Measurements from ENCODE around the gene SETDB2. TPM values are rescaled to one million over a fixed set of nuclear protein-coding genes. Genes with fewer than 3 reads are reported as not detected.

Gene SETDB2
- total and polyA plus RNA-seq, 2 of the 13 experiments (the other 11 are each of a cell fraction or from before 2014, with no cell fraction given): 8.1 to 8.7 TPM

DNA sequence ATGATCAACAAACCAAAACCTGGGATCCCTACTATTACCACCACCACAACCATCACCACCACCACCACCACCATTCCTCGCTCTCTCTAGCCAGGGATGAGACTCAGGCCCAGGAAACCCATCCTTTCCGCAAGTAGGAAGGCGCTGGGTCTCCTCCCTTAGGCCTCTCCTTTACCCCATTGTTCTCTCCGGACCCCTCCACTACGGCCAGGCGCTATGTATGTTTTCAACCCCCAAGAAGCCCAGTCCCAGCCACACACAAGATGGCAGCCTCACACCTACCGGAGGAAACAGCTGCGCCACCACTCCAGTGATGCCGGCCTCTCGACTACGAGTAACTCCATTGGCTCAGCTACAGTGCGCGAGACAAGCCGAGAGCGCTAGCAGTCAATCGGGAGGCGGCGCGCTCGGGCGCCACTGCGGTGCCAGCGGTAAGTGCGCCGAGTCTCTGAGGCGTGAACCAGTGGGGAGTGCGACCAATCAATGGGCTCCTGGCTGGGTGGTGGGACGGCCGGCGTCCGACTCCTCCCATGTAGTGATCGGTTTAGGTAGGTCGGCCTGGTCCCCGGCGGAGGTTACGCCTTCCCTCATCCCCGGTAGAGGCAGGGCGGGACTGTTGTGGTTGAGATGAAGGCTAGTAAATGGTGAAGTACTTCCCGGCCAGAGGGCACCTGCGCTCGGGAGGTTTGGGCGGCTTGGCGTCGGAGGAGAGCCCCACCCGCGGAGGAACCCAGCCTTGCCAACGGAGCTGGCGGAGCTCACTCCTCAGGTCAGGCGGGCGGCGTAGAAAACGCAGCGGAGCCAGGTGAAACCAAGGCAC, at the start of gene SETDB2, which contains the start of gene CAB39L (continued):
- TF ChIP-seq, protein P1, sequence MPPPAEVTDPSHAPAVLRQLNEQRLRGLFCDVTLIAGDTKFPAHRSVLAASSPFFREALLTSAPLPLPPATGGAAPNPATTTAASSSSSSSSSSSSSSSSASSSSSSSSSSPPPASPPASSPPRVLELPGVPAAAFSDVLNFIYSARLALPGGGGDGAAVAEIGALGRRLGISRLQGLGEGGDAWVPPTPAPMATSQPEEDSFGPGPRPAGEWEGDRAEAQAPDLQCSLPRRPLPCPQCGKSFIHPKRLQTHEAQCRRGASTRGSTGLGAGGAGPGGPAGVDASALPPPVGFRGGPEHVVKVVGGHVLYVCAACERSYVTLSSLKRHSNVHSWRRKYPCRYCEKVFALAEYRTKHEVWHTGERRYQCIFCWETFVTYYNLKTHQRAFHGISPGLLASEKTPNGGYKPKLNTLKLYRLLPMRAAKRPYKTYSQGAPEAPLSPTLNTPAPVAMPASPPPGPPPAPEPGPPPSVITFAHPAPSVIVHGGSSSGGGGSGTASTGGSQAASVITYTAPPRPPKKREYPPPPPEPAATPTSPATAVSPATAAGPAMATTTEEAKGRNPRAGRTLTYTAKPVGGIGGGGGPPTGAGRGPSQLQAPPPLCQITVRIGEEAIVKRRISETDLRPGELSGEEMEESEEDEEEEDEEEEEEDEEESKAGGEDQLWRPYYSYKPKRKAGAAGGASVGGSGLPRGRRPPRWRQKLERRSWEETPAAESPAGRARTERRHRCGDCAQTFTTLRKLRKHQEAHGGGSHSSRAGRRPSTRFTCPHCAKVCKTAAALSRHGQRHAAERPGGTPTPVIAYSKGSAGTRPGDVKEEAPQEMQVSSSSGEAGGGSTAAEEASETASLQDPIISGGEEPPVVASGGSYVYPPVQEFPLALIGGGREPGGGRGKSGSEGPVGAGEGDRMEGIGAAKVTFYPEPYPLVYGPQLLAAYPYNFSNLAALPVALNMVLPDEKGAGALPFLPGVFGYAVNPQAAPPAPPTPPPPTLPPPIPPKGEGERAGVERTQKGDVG (CRISPR knock-in tag; IDR thresholded peaks at IDR 0.05; ENCODE audit: borderline replicate concordance): 0 out of 2 replicates have a peak, but pooled peaks have one; percentile 41
- TF ChIP-seq REL (CRISPR knock-in tag; conservative IDR thresholded peaks at IDR 0.05) (peak; percentile 64; the same call in 1 of the 2 replicates), SP2 (CRISPR knock-in tag; IDR thresholded peaks at IDR 0.05) (peak; percentile 83), NFKB2 (CRISPR knock-in tag; IDR thresholded peaks at IDR 0.05; ENCODE audit: borderline replicate concordance) (no peak; the same call in 1 of the 2 replicates), NFKBIZ (CRISPR knock-in tag; IDR thresholded peaks at IDR 0.05) (peak; percentile 15; the same call in 1 of the 2 replicates), ATM (IDR thresholded peaks at IDR 0.05; ENCODE audit: borderline replicate concordance) (no peak), ZNF136 (CRISPR knock-in tag; IDR thresholded peaks at IDR 0.05; ENCODE audit: low read depth) (0 out of 2 replicates have a peak, but pooled peaks have one; percentile 50), ZSCAN5A (CRISPR knock-in tag; IDR thresholded peaks at IDR 0.05; ENCODE audit: borderline replicate concordance) (0 out of 2 replicates have a peak, but pooled peaks have one; percentile 16), DMAP1 (CRISPR knock-in tag; IDR thresholded peaks at IDR 0.05) (peak; percentile 76), CC2D1A (CRISPR knock-in tag; IDR thresholded peaks at IDR 0.05) (no peak), TARDBP (CRISPR knock-in tag; IDR thresholded peaks at IDR 0.05) (no peak; the same call in none of the 2 replicates), CREBL2 (CRISPR knock-in tag; IDR thresholded peaks at IDR 0.05; ENCODE audit: borderline replicate concordance) (no peak; the same call in 1 of the 2 replicates), GATAD1 (CRISPR knock-in tag; IDR thresholded peaks at IDR 0.05) (peak; percentile 88), ZNF777 (CRISPR knock-in tag; IDR thresholded peaks at IDR 0.05) (peak; percentile 47; the same call in 1 of the 2 replicates), PHB2 (IDR thresholded peaks at IDR 0.05; ENCODE audit: partially characterized antibody) (no peak), RBM39 (IDR thresholded peaks at IDR 0.05; ENCODE audit: low read depth, low read length, poor library complexity, severe bottlenecking) (peak; percentile 77)
- TF ChIP-seq, protein P2, sequence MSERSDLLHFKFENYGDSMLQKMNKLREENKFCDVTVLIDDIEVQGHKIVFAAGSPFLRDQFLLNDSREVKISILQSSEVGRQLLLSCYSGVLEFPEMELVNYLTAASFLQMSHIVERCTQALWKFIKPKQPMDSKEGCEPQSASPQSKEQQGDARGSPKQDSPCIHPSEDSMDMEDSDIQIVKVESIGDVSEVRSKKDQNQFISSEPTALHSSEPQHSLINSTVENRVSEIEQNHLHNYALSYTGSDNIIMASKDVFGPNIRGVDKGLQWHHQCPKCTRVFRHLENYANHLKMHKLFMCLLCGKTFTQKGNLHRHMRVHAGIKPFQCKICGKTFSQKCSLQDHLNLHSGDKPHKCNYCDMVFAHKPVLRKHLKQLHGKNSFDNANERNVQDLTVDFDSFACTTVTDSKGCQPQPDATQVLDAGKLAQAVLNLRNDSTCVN (CRISPR knock-in tag; IDR thresholded peaks at IDR 0.05; ENCODE audit: borderline replicate concordance): peak; percentile 61
- TF ChIP-seq, protein P3, sequence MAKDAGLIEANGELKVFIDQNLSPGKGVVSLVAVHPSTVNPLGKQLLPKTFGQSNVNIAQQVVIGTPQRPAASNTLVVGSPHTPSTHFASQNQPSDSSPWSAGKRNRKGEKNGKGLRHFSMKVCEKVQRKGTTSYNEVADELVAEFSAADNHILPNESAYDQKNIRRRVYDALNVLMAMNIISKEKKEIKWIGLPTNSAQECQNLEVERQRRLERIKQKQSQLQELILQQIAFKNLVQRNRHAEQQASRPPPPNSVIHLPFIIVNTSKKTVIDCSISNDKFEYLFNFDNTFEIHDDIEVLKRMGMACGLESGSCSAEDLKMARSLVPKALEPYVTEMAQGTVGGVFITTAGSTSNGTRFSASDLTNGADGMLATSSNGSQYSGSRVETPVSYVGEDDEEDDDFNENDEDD (CRISPR knock-in tag; IDR thresholded peaks at IDR 0.05; ENCODE audit: borderline replicate concordance): peak; percentile 69; the same call in 1 of the 2 replicates
- TF ChIP-seq, protein P4, sequence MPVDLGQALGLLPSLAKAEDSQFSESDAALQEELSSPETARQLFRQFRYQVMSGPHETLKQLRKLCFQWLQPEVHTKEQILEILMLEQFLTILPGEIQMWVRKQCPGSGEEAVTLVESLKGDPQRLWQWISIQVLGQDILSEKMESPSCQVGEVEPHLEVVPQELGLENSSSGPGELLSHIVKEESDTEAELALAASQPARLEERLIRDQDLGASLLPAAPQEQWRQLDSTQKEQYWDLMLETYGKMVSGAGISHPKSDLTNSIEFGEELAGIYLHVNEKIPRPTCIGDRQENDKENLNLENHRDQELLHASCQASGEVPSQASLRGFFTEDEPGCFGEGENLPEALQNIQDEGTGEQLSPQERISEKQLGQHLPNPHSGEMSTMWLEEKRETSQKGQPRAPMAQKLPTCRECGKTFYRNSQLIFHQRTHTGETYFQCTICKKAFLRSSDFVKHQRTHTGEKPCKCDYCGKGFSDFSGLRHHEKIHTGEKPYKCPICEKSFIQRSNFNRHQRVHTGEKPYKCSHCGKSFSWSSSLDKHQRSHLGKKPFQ (CRISPR knock-in tag; IDR thresholded peaks at IDR 0.05; ENCODE audit: insufficient replicate concordance): peak; percentile 73
